SJSA1 (cell line): Measurements from ENCODE around the gene LSM10. TPM values are rescaled to one million over a fixed set of nuclear protein-coding genes. Genes with fewer than 3 reads are reported as not detected.

Experiments used
- DNase-seq, 2 experiments: peaks; one replicate each; pipeline ENCODE4 v3.0.0-alpha.2; 2015 to 2020; ENCODE audit warnings: low spot score in 2 of 2, low read depth in 1 of 2
- H3K27ac ChIP-seq: fragments of 250-450 bp; sonication (Bioruptor Pico); 2 replicates; pipeline ENCODE4 v1.5.1; 2020; ENCODE audit warnings: mild to moderate bottlenecking, moderate library complexity
- H3K27me3 ChIP-seq: fragments of 250-450 bp; sonication (Bioruptor Pico); replicated peaks from 2 replicates; pipeline ENCODE4 v1.5.1; 2020; ENCODE audit warnings: mild to moderate bottlenecking, moderate library complexity
- H3K36me3 ChIP-seq: fragments of 250-450 bp; sonication (Bioruptor Pico); 2 replicates; pipeline ENCODE4 v1.5.1; 2020; ENCODE audit warnings: mild to moderate bottlenecking
- H3K4me1 ChIP-seq: fragments of 250-450 bp; sonication (Bioruptor Pico); replicated peaks from 2 replicates; pipeline ENCODE4 v1.6.1; 2021; ENCODE audit warnings: mild to moderate bottlenecking
- H3K4me3 ChIP-seq: fragments of 250-450 bp; sonication (Bioruptor Pico); 2 replicates; pipeline ENCODE4 v1.5.1; 2020; ENCODE audit warnings: mild to moderate bottlenecking
- H3K9me3 ChIP-seq: fragments of 250-450 bp; sonication (Bioruptor Pico); replicated peaks from 2 replicates; pipeline ENCODE4 v1.5.1; 2020; ENCODE audit warnings: mild to moderate bottlenecking
- total RNA-seq: library from RNA; depleted of rRNA; stranded (reverse); fragments of >200 nt; shearing (Covaris generic); gene quantifications from 2 replicates; pipeline ENCODE4 v1.2.3, GENCODE V29; 2014

LSM10 gene
- total RNA-seq, 1 experiment from 2014 or later = 6.4 TPM

DNA sequence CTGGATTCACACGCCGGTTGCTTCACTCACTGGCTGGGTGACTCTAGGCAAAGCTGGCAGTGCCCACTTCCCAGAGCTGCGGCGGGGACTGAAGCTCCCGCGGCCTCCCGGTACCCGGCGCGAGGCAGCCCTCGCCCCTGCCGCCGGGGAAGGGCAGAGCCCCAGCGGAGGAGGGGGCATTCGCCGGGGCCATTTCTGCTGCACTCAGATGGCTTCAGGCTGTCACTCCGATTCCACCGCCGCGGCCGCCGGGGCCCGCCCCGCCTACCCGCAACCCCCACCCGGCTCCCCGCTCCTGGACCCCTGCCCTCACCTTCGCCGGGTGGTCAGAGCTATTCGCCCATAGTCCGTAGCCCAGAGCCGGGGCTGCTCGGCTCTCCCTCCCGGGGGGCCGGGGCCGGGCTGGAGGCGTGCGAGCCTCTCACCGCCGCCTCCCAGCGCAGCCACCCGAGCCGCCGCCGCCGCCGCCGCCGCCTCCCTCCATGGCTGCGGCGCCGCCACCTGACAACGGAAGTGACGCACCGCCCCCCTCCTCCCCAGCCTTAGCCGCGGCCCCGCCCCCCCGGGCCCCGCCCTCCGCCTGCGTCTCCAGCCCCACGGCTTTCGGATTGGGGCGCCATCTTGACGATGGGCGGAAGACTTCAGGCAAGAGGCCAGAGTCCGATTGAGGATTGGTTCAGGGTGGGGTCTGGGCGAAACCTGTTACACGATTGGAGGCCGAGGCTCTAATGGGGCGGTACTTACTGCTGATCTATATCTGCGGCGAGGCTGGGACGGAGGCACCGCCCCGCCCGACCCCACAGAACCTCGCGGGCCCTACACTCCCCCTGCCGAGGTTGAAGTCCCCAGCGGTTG lies 12.1 kb downstream of the LSM10 start, which contains the start of gene STK40:
Gene STK40, minus strand, starts transcription at position 515 of the 855 bp plus-strand sequence. CDS start 24,592 bp downstream, outside the sequence.
- Histone ChIP-seq H3K27me3 (no peaks in the 10 kb centered on the region), H3K27ac (peak within 1 kb of the TSS; percentile 99), H3K36me3 (peaks cover 20% of the 10 kb centered on the region), H3K4me3 (peak within 1 kb of the TSS; percentile 81), H3K4me1 (peaks cover 28% of the 10 kb centered on the region), H3K9me3 (no peaks in the 10 kb centered on the region)
- peak; percentile 96 to 99 for DNase-seq

DNA sequence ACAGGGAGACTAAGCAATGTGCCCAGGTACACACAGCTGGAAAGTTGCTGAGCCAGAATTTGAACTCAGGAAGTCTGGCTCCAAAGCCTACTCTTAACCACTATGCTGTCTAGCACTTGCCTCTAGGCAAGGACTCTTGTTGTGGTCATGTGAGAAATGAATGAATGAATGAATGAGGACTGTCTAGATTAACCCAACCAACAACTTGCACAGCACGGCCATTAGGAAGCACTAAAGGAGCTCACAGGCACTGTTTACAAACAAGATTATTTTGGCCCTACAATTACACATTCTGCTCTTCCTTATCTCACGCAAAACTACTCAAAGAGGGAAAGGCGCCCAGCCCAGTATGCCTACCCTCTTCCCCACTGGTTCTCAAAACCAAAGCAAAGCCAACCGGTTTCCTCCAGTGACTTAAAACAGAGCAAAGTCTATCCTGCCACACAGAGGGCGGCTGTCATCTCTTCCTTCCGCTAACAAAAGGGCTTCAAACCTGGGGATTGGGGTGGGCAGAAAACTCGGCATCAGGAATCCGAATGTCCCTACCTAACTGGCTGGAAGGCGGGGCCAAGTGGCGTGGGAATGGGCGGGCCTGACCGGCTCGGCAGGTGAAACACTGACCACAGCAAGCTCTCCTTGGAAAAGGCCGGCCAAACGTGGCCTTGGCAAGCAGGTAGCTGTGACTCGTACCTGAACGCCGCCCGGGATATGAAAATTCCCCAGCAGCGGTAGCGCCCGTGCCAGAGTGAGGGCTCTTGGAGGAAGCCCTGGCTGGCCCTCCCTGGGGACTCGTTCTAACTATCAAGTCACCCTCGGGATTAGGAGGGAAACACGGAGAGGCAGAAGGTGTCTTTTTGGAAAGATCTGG lies 12.9 kb downstream of the LSM10 start:
- H3K27ac ChIP-seq = peak overlapping the region; percentile 99
- peak overlapping the region; percentile 81 for H3K4me3 ChIP-seq
- peaks cover 28% of the 10 kb centered on the region for H3K4me1 ChIP-seq
- H3K36me3 ChIP-seq = peaks cover 18% of the 10 kb centered on the region
- no peaks in the 10 kb centered on the region for H3K27me3 ChIP-seq
- peak in 1 of 2 experiments; percentile 44 for DNase-seq
- no peaks in the 10 kb centered on the region for H3K9me3 ChIP-seq

DNA sequence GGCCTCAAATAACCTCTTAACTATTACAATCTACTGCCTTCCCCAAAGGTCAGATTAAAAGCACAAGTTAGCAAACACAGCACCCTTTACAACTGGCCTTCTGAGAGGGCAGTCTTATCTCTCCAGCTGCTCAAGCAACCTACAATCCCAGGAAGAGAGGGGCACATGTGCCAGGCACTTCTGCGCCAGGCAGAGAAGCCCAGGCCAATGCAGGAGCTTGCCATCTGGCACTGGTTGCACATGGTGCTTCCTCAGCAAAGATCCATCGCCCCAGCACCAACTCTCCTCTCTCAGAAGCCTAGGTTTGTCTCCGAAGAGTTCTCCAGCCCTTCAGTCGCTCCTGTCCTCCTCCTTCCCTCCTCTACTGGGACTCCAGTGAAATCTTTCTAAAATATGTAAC lies 14.5 kb downstream of the LSM10 start:
- no peak for DNase-seq
- Histone ChIP-seq H3K9me3 (no peaks in the 10 kb centered on the region), H3K27me3 (no peaks in the 10 kb centered on the region), H3K4me3 (no peak overlapping the region), H3K4me1 (peaks cover 27% of the 10 kb centered on the region), H3K27ac (no peak overlapping the region), H3K36me3 (peaks cover 26% of the 10 kb centered on the region)

DNA sequence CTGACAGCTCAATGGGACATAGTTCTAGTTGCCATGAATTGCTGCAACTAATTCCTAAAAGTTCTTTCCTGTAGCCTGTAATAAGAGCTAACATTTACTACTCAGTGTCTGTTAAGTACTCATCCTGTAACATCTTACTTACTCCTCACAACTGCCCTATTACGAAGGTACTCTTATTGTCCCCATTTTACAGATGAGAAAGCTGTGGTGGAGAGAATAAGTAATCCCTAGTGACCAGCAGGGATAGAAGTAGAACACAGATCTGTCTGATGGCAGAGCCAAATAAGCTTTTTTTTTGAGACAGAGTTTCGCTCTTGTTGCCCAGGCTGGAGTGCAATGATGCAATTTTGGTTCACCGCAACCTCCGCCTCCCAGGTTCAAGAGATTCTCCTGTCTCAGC lies 15.0 kb downstream of the LSM10 start:
- Histone ChIP-seq H3K27me3 (no peaks in the 10 kb centered on the region), H3K9me3 (no peaks in the 10 kb centered on the region), H3K27ac (no peak overlapping the region), H3K4me3 (no peak overlapping the region), H3K36me3 (peaks cover 25% of the 10 kb centered on the region), H3K4me1 (peaks cover 22% of the 10 kb centered on the region)
- DNase-seq = no peak

DNA sequence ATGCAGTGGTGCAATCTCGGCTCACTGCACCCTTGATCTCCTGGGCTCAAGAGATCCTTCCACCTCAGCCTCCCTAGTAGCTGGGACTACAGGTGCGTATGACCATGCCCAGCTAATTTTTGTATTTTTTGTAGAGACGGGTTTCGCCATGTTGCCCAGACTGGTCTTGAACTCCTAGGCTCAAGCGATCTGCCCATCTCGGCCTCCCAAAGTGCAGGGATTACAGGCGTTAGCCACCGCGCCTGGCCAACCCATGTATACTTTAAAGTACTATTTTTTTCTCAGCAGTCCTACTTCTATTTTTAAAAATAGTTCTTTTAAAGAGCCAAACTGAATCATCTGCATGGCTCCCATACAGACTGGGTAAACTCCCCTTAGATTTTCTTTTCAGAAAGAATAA lies 15.5 kb downstream of the LSM10 start:
- H3K27me3 ChIP-seq = no peaks in the 10 kb centered on the region
- H3K27ac ChIP-seq = no peak overlapping the region
- no peaks in the 10 kb centered on the region for H3K9me3 ChIP-seq
- peaks cover 17% of the 10 kb centered on the region for H3K4me1 ChIP-seq
- DNase-seq = no peak
- peaks cover 26% of the 10 kb centered on the region for H3K36me3 ChIP-seq
- H3K4me3 ChIP-seq = no peak overlapping the region

DNA sequence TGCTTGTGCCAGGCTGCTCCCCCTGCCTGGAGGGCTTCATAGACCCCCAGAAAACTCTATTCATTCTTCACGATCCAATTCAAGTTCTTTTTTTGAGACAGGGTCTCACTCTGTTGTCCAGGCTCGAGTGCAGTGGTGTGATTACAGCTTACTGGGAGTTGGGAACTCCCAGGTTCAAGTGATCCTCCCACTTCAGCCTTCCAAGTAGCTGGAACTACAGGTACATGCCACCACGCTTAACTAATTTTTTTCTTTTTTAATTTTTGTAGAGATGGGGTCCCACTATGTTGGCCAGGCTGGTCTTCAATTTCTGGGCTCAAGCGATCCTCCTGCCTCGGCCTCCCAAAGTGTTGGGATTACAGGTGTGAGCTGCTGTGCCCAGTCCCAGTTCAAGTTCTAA lies 16.3 kb downstream of the LSM10 start:
- Histone ChIP-seq H3K4me1 (peaks cover 10% of the 10 kb centered on the region), H3K9me3 (no peaks in the 10 kb centered on the region), H3K36me3 (peaks cover 26% of the 10 kb centered on the region), H3K4me3 (no peak overlapping the region), H3K27ac (no peak overlapping the region), H3K27me3 (no peaks in the 10 kb centered on the region)
- no peak for DNase-seq

DNA sequence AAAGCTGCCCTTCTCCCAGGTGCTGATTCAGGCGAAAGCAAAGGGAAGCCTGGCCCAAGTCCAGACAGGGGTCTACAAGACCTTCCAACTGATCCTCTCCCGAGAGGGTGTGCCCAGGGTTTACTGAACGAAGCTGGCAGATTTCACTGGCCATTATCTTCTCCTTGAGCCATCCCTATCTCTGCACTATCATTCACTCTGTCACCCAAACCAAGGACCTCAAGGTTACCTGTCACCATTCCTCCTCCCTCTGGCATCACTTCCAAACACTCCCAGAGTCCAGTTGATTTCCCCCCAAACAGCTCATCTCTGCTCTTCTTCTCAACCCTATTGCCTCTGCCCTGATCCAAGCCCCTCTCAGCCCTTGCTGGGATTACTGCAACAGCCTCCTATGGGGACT lies 16.9 kb downstream of the LSM10 start:
- Histone ChIP-seq H3K27ac (no peak overlapping the region), H3K36me3 (peaks cover 26% of the 10 kb centered on the region), H3K27me3 (no peaks in the 10 kb centered on the region), H3K4me1 (peaks cover 13% of the 10 kb centered on the region), H3K9me3 (no peaks in the 10 kb centered on the region), H3K4me3 (no peak overlapping the region)
- no peak for DNase-seq

DNA sequence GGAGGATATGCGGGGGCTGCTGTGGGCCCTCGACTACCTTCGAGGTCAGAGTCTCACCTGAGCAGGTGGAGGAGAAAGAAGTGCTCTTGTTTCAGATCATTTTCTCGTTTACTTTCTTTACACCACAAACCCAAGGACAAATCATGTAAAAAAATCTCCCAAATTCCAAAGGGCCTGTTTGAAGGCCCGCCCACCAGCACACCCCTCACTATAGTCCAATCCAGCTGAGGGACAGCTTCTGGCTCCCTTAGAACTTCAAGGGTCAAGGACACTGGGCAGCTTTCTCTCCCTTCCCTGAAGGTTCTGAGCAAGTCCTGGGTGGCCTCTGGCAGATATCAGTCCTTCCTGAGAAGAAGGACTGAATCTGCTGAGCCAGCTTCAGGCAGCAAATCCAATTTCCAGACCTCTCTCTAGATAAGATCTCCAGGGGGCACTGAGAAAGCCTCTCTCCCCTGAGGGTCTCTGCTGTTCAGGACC lies 17.5 kb downstream of the LSM10 start:
- H3K4me1 ChIP-seq = peaks cover 19% of the 10 kb centered on the region
- H3K27ac ChIP-seq = no peak overlapping the region
- no peaks in the 10 kb centered on the region for H3K9me3 ChIP-seq

DNA sequence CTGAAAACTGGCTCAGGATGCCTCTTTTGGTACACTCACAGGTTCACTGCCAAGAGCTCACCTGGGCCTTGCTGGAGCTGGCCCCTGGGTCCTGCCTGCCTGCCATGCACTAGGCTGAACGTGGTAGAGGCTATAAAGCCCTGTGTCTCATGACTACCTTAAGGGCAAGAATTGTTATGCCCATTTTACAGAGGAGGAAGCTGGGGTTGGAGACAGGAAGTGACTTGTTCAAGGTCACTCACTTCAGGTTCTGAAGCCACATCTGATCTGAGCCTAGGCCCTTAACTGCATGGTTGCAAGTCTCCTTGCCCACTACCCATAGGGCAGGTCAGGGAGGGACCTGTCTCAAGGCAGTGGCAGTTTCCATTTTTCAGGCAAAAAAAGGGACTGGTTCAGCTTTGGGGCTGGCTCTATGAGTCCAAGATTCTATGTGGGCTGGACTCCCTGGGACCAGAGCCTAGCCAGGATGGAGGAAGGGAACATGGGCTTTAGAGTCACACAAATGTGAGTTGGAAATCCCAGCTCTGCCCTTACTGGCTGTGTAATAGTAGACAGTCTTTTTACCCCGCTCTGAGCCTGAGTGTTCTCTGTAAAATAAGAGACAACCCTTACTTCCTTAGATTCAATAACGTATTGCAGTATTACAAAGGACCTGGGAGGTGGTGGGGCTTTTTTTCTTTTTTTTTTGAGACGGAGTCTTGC lies 19.8 kb downstream of the LSM10 start:
- Histone ChIP-seq H3K4me3 (no peak overlapping the region), H3K9me3 (no peaks in the 10 kb centered on the region), H3K27ac (no peak overlapping the region), H3K4me1 (peaks cover 31% of the 10 kb centered on the region), H3K27me3 (no peaks in the 10 kb centered on the region), H3K36me3 (peaks cover 19% of the 10 kb centered on the region)
- DNase-seq = no peak

More for the DNA sequence above, 17.5 kb downstream of the LSM10 start:
- no peak for DNase-seq
- Histone ChIP-seq H3K36me3 (peaks cover 22% of the 10 kb centered on the region), H3K27me3 (no peaks in the 10 kb centered on the region), H3K4me3 (no peak overlapping the region)

DNA sequence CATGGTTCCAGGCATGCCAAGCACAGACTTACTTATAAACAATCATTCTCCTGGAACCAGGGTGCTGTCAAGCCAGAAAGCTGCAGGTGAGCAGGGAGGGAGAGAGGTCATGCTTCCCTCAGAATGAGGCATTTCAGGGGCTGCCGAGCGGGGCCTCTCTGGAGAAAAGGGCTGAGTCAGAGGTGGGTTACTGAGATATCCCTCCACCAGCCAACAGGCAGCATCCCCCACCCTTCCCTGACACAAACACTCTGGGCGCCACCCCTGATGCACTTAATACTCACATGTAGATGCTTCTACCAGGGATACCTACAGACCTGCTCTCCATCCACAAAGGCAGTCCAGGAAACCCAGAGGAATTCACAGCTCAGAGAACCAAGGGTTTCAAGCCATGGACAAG lies 25.1 kb downstream of the LSM10 start:
- Histone ChIP-seq H3K4me3 (no peak overlapping the region), H3K4me1 (peaks cover 47% of the 10 kb centered on the region), H3K9me3 (no peaks in the 10 kb centered on the region), H3K36me3 (peaks cover 23% of the 10 kb centered on the region), H3K27ac (peak overlapping the region; percentile 69), H3K27me3 (no peaks in the 10 kb centered on the region)
- DNase-seq = peak in 1 of 2 experiments; percentile 56

DNA sequence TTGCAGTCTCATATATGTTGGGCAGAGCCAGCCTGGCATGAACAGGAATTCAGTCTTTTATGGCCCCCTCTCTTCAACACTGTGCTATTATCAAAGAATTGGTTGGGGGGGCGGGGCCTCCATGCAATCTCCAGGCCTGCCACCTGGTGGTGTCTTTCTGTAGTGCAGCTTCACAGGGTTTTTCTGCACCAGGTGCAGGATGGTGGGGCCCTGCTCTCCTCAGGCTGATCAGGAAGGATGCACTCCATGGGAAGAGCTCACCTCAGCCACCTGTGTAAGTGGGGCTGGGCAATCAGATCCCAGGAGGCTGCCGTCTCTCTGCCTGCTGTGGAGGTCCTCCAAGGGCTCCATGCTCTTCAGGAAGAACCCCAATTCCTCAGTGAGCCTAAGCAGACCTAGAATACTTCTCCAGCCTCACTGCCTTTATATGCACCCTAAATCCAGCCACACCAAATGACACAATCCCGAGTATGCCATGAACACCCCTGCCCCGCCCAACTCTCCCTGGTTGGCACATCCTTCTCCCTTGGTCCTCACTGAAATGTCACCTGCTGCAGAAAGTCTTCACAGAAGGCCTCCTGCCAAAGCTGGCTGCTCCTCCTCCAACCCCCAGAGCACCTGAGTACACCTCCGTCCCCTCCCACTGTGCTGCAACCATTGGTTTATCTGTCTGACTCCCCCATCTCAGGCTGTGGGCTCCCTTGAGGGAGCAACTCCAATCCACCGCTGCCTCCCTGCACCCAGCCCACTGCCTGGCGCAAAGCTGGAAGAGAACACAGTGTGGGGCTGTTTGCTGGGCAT lies 28.4 kb downstream of the LSM10 start:
- H3K4me1 ChIP-seq = peaks cover 45% of the 10 kb centered on the region
- no peak overlapping the region for H3K27ac ChIP-seq
- H3K9me3 ChIP-seq = no peaks in the 10 kb centered on the region
- DNase-seq = peak; percentile 75 to 82
- H3K4me3 ChIP-seq = no peak overlapping the region
- H3K27me3 ChIP-seq = no peaks in the 10 kb centered on the region
- H3K36me3 ChIP-seq = peaks cover 44% of the 10 kb centered on the region

DNA sequence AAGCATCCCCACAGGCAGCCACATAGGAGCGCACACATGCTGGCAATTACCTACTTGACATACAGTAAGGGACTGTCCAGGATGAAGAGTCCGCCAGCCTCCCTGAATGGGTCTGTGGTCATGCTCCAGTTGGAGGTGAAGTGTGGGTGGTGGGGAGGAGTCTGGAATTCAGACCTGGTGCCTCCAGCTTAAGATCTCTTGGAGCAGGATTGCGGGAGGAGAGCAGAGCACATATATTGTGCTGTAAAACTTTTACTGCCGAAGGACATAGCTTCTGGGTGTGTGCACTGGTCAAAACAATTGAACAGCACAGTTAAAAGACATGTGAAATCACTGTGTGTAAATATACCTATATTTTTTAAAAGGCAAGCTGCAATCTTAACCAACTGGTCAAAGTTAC lies 29.9 kb downstream of the LSM10 start:
- H3K4me3 ChIP-seq = no peak overlapping the region
- H3K4me1 ChIP-seq = peaks cover 30% of the 10 kb centered on the region
- no peak overlapping the region for H3K27ac ChIP-seq
- peaks cover 47% of the 10 kb centered on the region for H3K36me3 ChIP-seq
- H3K27me3 ChIP-seq = no peaks in the 10 kb centered on the region
- H3K9me3 ChIP-seq = no peaks in the 10 kb centered on the region
- no peak for DNase-seq

DNA sequence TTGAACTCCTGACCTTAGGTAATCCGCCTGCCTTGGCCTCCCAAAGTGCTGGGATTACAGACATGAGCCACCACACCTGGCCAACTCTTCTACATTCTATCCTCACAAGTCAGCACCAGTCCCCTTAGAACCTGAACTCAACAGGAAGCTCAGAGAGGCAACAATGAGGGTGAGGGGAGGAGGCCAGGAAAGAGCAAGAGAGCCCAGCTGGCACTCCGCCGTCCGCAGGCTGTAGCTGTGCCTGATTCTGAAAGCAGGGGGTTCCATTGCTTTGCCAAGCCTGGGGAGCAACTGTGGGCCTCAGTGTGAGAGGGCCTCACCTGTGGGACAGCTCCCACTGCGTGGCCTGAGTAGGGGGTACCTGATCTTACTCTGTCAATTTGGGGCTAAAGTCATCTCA lies 30.6 kb downstream of the LSM10 start:
- Histone ChIP-seq H3K27me3 (no peaks in the 10 kb centered on the region), H3K9me3 (no peaks in the 10 kb centered on the region), H3K4me3 (no peak overlapping the region), H3K36me3 (peaks cover 50% of the 10 kb centered on the region), H3K4me1 (peaks cover 24% of the 10 kb centered on the region), H3K27ac (no peak overlapping the region)
- no peak for DNase-seq
